SJCRH30 (cell line): ENCODE results near the gene DRGX. TPM values are rescaled to one million over a fixed set of nuclear protein-coding genes. Genes with fewer than 3 reads are reported as not detected.

Source experiments
- DNase-seq, 2 experiments: peaks; one replicate each; pipeline ENCODE4 v3.0.0-alpha.2; 2015 to 2020
- H3K27ac ChIP-seq: fragments of 250-450 bp; sonication (Bioruptor Pico); 2 replicates; pipeline ENCODE4 v1.5.1; 2020; ENCODE audit warnings: mild to moderate bottlenecking, moderate library complexity
- H3K27me3 ChIP-seq: fragments of 250-450 bp; sonication (Bioruptor Pico); 2 replicates; pipeline ENCODE4 v1.5.1; 2020; ENCODE audit warnings: mild to moderate bottlenecking, moderate library complexity
- H3K36me3 ChIP-seq: fragments of 250-450 bp; sonication (Bioruptor Pico); 2 replicates; pipeline ENCODE4 v1.5.1; 2020; ENCODE audit warnings: mild to moderate bottlenecking, moderate library complexity
- H3K4me1 ChIP-seq: fragments of 250-450 bp; sonication (Bioruptor Pico); 2 replicates; pipeline ENCODE4 v1.5.1; 2020; ENCODE audit warnings: mild to moderate bottlenecking, moderate library complexity
- H3K4me3 ChIP-seq: fragments of 250-450 bp; sonication (Bioruptor Pico); 2 replicates; pipeline ENCODE4 v1.5.1; 2020; ENCODE audit warnings: mild to moderate bottlenecking, moderate library complexity
- H3K9me3 ChIP-seq: fragments of 250-450 bp; sonication (Bioruptor Pico); replicated peaks from 2 replicates; pipeline ENCODE4 v1.5.1; 2020; ENCODE audit warnings: mild to moderate bottlenecking, moderate library complexity
- total RNA-seq: library from RNA; depleted of rRNA; stranded (reverse); fragments of >200 nt; shearing (Covaris generic); gene quantifications from 2 replicates; pipeline ENCODE4 v1.2.3, GENCODE V29; 2014

DRGX gene
- total RNA-seq, 1 experiment from 2014 or later, result 17.8 TPM

DNA sequence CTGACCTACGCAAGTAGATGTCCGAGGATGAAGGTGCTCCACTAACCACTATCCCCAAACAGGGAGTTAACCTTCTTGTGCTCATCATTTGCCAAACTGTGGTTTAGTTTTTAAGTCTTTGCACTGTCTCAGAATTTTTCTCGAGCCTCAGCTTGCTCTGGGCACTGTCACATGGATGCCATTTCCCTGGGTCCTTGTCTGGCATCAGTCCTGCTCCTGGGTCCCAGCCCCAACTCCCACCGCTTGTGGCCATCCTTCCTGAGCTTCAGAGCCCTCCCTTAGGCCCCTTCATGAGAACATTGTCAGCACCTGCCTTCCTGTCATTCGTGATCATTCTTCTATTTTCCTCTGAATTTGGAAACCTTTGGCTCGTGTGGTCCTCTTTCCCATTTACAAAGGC is 63.1 kb downstream of the DRGX start:
- Histone ChIP-seq H3K4me1 (no peaks in the 10 kb centered on the region), H3K4me3 (no peak overlapping the region), H3K27me3 (no peaks in the 10 kb centered on the region), H3K36me3 (no peaks in the 10 kb centered on the region; the same call in 1 of the 2 replicates), H3K9me3 (no peaks in the 10 kb centered on the region), H3K27ac (no peak overlapping the region)
- no peak for DNase-seq

DNA sequence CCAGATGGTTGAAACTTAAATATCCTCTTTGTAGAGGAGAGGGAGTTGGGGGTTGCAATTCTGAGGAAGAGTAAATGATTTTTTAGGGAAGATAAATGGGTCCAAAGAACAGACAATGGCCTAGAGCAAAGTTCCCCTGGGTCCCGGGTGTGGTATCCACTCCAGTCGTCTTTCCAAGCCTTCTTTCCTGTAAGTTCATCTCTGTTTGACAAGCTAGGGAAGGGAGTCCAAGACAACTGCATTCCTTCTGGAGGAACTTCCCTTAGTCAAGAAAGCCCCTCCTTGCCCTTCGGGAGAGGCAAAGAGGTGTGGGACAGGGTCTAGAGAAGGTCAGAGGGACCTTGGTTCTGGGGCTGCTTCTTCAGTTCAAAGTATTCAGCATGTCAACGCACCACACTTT is 63.6 kb downstream of the DRGX start:
- H3K27ac ChIP-seq, result no peak overlapping the region
- H3K27me3 ChIP-seq, result no peaks in the 10 kb centered on the region
- no peak overlapping the region for H3K4me3 ChIP-seq
- H3K4me1 ChIP-seq, result no peaks in the 10 kb centered on the region
- DNase-seq, result no peak
- no peaks in the 10 kb centered on the region for H3K9me3 ChIP-seq
- H3K36me3 ChIP-seq, result no peaks in the 10 kb centered on the region; the same call in 1 of the 2 replicates

- DNase-seq, result no peak
- Histone ChIP-seq H3K36me3 (no peaks in the 10 kb centered on the region; the same call in 1 of the 2 replicates), H3K27ac (no peak overlapping the region), H3K4me3 (no peak overlapping the region), H3K9me3 (no peaks in the 10 kb centered on the region), H3K27me3 (no peaks in the 10 kb centered on the region), H3K4me1 (no peaks in the 10 kb centered on the region)
These were observed 64.5 kb downstream of the DRGX start for GRCh38 chr10:49331431-49331830.

DNA sequence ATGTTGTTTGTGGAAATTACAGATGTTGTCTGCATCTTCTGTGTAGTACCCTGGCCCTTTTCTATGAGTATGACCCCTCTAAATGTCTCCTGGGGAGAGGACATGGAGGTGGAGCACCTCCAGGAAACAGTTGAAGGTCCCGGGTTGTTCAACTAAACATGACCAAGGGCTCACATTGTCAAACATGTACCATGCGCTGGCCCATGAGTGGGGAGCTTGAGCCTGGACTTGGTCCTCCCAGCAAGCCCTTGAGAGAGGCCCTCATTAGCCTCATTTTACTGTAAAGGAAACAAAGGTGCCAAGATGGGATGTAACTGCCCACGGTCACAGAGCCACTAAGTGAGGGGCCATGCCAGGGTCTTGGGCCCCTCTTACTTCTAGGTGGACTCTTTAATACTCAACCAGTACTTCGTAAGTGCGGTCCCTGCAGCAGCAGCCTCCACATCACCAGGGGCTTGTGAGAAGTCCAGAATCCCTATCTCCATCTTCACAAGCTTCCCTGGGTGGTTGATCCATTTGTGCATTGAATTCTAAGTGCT is 65.7 kb downstream of the DRGX start:
- DNase-seq, result no peak
- H3K9me3 ChIP-seq, result no peaks in the 10 kb centered on the region
- H3K4me1 ChIP-seq, result no peaks in the 10 kb centered on the region
- no peak overlapping the region for H3K4me3 ChIP-seq
- H3K36me3 ChIP-seq, result peaks cover 2% of the 10 kb centered on the region; the same call in 1 of the 2 replicates
- H3K27ac ChIP-seq, result no peak overlapping the region
- H3K27me3 ChIP-seq, result no peaks in the 10 kb centered on the region

- Histone ChIP-seq H3K4me1 (no peaks in the 10 kb centered on the region), H3K27me3 (no peaks in the 10 kb centered on the region), H3K27ac (no peak overlapping the region), H3K36me3 (peaks cover 7% of the 10 kb centered on the region), H3K4me3 (no peak overlapping the region), H3K9me3 (no peaks in the 10 kb centered on the region)
- no peak for DNase-seq
These were observed 66.8 kb downstream of the DRGX start for GRCh38 chr10:49329146-49329505.

- no peak for DNase-seq
- H3K4me3 ChIP-seq, result no peak overlapping the region
- H3K27me3 ChIP-seq, result no peaks in the 10 kb centered on the region
- H3K36me3 ChIP-seq, result peaks cover 13% of the 10 kb centered on the region
- H3K4me1 ChIP-seq, result no peaks in the 10 kb centered on the region
- no peaks in the 10 kb centered on the region for H3K9me3 ChIP-seq
- H3K27ac ChIP-seq, result no peak overlapping the region
These were observed 67.3 kb downstream of the DRGX start for GRCh38 chr10:49328401-49329145.

DNA sequence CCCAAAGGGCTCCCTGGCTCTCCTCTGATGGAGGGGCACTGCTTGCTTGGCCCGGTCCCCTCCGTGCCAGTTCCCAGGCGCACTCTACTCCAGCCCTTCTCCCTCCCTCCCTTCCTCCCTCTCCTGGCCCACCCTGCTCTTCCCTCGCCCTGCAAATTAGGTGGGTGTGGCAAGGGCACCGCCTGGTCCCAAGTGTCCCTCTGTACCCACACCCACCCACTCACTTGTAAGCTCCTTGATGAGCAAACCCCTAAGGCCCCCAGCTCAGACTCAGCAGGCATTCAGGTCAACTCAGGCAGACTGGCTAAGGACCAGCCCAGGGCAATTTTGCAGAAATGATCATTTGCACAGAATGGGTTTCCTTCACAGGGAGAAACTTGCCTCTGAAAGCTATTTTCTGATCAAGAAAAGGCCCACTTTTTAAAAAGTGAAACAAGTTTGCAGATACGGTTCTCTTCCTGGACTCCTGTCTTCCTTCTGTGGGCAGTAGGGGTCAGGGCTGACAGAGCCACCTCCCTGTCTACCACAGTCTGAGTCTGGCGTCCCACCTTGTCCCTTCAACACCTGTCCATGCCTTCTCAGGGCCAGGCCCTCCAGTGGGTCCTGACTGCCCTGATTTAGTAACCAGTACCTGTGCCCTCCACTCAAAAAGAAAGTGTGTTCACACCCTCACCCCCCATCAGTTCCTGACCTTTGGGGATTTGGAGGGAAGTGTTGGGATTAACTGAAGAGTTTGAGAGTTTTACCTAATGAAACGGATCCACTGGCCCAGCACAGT is 68.7 kb downstream of the DRGX start:
- Histone ChIP-seq H3K27ac (no peak overlapping the region), H3K9me3 (no peaks in the 10 kb centered on the region), H3K27me3 (no peaks in the 10 kb centered on the region), H3K4me1 (peaks cover 5% of the 10 kb centered on the region), H3K36me3 (peaks cover 23% of the 10 kb centered on the region), H3K4me3 (no peak overlapping the region)
- no peak for DNase-seq

GRCh38 chr10:49325916-49326783 is 69.7 kb downstream of the DRGX start:
- peaks cover 16% of the 10 kb centered on the region for H3K4me1 ChIP-seq
- H3K4me3 ChIP-seq, result no peak overlapping the region
- H3K27me3 ChIP-seq, result no peaks in the 10 kb centered on the region
- H3K9me3 ChIP-seq, result no peaks in the 10 kb centered on the region
- DNase-seq, result no peak
- H3K36me3 ChIP-seq, result peaks cover 23% of the 10 kb centered on the region
- no peak overlapping the region for H3K27ac ChIP-seq

- no peak overlapping the region for H3K27ac ChIP-seq
- H3K36me3 ChIP-seq, result peaks cover 23% of the 10 kb centered on the region
- no peaks in the 10 kb centered on the region for H3K9me3 ChIP-seq
- H3K4me3 ChIP-seq, result no peak overlapping the region
- no peaks in the 10 kb centered on the region for H3K27me3 ChIP-seq
- no peak for DNase-seq
- H3K4me1 ChIP-seq, result peaks cover 22% of the 10 kb centered on the region
These were observed 70.6 kb downstream of the DRGX start for GRCh38 chr10:49325131-49325915.

DNA sequence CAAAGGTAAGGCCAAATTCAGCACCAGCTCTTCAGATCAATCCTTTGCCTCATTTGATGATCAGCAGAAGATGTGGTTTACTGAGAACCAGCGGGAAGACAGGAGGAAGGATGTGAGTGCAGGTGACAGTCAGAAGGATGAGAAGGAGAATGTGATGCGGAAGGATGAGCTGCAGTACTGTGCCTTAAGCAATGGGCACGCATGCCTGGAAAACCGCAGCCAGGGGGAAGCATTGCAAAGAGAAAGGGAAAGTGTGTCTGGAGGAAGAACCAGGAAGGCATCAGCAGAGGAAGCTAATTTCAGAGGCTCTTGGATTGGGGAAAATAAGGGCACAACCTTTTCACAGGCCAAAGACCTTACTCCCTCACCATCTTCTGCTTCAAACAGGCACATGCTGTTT is 71.2 kb downstream of the DRGX start:
- peaks cover 23% of the 10 kb centered on the region for H3K36me3 ChIP-seq
- peaks cover 28% of the 10 kb centered on the region for H3K4me1 ChIP-seq
- no peaks in the 10 kb centered on the region for H3K9me3 ChIP-seq
- H3K27ac ChIP-seq, result no peak overlapping the region
- DNase-seq, result no peak
- H3K4me3 ChIP-seq, result no peak overlapping the region
- no peaks in the 10 kb centered on the region for H3K27me3 ChIP-seq

DNA sequence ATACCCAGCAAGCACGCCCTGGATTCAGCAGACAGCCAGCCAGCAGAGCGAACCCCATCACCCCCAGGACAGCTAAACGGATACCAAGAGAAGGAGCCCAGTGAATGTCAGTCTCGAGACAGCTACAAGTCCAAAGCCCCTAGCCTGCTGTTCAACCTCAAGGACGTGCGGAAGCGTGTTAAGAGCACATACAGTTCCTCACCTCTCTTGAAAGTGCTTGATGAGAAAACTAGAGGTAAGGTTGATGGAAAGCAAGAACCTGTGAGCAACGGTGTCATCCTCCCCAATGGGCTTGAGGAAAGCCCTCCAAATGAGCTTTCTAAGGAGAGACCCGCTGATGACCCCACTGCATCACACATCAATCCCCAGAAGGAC is 72.0 kb downstream of the DRGX start:
- H3K36me3 ChIP-seq, result peaks cover 23% of the 10 kb centered on the region
- no peak overlapping the region for H3K27ac ChIP-seq
- no peak overlapping the region for H3K4me3 ChIP-seq
- no peaks in the 10 kb centered on the region for H3K9me3 ChIP-seq
- peaks cover 28% of the 10 kb centered on the region for H3K4me1 ChIP-seq
- no peaks in the 10 kb centered on the region for H3K27me3 ChIP-seq
- no peak for DNase-seq

- Histone ChIP-seq H3K27ac (no peak overlapping the region), H3K9me3 (no peaks in the 10 kb centered on the region), H3K36me3 (peaks cover 23% of the 10 kb centered on the region), H3K27me3 (no peaks in the 10 kb centered on the region), H3K4me3 (no peak overlapping the region), H3K4me1 (peaks cover 33% of the 10 kb centered on the region)
- DNase-seq, result no peak
These were observed 72.6 kb downstream of the DRGX start for GRCh38 chr10:49323171-49323895.

- Histone ChIP-seq H3K27ac (peak overlapping the region; percentile 95), H3K9me3 (no peaks in the 10 kb centered on the region), H3K4me3 (no peak overlapping the region), H3K4me1 (peaks cover 34% of the 10 kb centered on the region), H3K27me3 (no peaks in the 10 kb centered on the region), H3K36me3 (peaks cover 23% of the 10 kb centered on the region)
- DNase-seq, result no peak
These were observed 73.3 kb downstream of the DRGX start for GRCh38 chr10:49322371-49323170.
